Hindlimb muscle (tissue), 1 donor: ENCODE results near the gene MID1. TPM values are rescaled to one million over a fixed set of nuclear protein-coding genes. Genes with fewer than 3 reads are reported as not detected.

Source experiments
- DNase-seq: peaks from one replicate; pipeline ENCODE4 v3.0.0-alpha.2; 2013
- polyA plus RNA-seq: library from polyadenylated mRNA; unstranded; fragments of 120-200 nt; gene quantifications from one replicate; pipeline ENCODE4 v1.2.1, GENCODE V29; 2013; ENCODE audit not compliant: insufficient read length

The MID1 gene
- polyA plus RNA-seq, 1 donor, result 16.4 TPM

GRCh38 chrX:10576777-10577447 is 43.5 kb downstream of the MID1 start:
- no peak for DNase-seq

DNA sequence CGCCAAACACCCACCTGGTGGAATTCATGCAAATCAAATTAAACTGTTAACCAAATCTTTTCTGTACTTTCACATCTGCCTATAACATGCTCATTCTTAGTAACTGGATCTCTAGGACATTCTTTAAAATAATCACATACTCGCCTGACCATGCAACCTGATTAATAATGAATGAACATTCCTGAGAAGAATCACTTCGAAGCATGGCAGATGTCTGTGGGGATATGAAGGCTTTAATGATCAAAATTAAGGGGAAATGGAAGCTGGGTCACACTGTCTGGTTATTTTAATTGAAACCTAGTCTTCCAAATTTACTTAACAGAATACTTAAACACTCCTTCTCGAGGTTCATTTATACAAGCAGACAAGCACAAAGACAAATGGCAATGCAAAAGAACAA is 44.2 kb downstream of the MID1 start:
- DNase-seq, result no peak

GRCh38 chrX:10574663-10575062 is 45.7 kb downstream of the MID1 start:
- DNase-seq, result no peak

- no peak for DNase-seq
These were observed 49.1 kb downstream of the MID1 start for GRCh38 chrX:10571260-10571659.

DNA sequence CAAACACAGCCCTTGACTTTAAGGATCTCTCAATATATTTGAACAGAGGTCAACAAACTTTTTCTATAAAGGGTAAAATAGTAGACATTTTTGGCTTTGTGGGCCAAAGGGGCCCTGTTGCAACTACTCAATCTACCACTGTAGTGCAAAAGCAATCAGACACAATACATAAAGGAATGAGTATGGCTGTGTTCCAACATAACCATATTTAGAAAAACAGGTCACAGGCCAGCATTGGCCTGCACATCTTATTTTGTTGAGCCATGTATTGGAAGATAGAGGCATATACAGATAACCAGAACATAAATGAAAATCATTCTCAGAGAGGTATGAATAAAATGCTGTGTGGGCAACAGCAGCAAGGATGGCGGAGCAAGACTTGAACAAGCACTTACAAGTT is 49.8 kb downstream of the MID1 start:
- no peak for DNase-seq

DNA sequence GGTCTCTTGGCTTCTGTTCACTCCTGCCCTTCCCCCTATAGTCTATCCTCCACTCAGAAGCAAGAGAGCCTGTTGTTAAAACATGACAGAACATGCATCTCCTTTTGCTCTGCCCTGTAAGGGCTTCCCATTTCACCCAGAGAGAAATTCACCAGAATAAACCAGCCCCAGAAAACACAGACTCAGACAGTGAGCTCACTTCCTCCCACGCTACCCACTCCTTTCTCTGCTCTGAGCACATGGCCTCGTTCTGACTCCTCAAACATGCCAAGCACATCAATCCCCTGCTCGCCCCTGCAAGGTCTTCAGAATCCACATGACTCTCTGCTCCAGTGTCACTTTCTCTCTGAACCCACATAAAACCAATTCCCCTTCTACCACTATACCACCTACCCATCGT is 50.4 kb downstream of the MID1 start:
- DNase-seq, result no peak

- no peak for DNase-seq
These were observed 52.0 kb downstream of the MID1 start for GRCh38 chrX:10568428-10568827.

DNA sequence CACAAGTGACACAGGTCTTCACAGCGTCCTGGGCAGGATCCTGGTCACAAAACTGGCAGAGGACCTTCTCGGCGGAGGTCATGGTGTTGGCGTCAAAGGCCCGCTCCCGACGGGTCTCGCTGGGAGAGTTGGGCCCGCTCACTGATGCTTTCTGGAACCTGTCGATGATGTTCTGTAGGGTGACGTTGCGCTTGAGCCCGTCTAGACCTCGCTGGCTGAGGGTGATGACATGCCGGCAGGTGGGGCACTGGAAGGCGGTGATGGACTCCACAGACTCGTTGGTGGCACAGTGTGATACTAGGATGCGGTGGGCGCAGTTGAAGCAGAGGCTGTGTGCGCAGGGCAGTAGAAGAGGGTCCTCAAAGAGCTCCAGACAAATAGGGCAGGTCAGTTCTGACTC is 53.2 kb downstream of the MID1 start:
- no peak for DNase-seq

DNA sequence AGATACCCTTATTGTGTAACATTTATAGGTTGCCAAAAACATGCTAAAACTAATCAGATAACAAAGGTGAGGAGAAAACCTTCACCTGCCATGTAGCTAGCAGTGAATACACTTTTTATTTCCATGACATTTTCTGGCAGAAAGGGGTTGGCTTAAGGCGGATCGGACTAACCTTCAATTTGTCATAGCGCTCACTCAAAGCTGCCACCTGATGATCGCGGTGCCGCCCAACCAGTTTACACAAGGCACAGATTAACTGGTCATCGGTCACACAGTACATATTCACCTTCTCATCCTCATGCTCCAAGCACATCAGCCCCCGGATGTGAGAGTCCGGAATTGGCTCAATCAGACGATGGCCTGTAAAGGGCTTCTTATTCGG is 53.7 kb downstream of the MID1 start:
- no peak for DNase-seq

DNA sequence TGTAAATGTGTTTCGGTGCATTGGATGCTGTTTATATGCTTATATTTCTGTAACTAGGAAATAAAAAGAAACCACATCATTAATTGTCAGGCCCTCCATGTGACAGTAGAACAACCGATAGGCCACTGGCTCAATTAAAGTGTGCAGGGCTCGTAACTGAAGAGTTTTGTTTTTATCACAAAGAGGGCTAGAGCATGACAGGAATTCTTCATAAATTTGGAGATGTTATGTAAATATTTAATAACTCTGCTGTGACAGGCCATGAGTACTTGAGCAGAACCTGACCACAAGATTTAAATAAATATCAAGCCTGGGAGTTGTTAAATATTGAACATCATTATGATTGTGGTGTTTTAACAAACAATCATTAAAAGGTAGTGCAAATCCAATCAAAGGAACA is 55.9 kb downstream of the MID1 start:
- DNase-seq, result no peak

DNA sequence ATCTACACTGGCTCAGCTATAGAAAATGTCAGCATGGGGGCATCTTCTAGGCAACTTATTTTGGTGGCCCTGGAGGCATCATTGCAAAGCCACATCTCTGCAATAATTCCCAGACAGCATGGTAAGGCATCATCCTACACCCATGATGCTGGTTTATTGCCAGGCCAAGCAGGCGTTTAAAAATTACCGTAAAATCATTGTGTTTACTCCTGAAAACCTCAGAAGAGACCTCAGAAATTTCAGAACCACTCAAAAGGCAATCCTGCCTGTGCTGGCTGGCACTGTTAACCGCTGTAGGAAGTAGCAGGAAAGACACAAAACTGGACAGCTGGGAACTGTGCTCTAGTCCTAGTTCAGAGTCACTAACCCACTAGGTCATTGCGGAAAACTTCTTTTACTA is 63.2 kb downstream of the MID1 start:
- DNase-seq, result no peak

DNA sequence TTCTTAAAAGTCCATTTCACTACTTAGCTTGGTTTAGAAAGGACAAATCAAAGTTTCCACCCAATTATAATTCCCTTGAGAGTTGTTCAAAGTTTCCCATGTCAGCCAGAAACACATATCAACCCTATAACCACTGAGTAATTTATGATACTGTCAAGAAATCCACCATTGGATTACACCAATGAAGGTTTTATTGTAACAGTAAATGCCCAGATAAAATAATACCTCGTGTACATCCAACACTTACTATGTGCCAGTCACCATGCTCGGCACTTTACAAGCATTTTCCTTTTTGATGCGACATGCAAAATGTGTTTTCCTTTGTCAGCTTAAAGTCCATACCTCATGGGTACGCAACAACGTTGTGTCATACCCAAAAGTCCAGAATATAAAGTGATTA is 64.0 kb downstream of the MID1 start:
- DNase-seq, result no peak

DNA sequence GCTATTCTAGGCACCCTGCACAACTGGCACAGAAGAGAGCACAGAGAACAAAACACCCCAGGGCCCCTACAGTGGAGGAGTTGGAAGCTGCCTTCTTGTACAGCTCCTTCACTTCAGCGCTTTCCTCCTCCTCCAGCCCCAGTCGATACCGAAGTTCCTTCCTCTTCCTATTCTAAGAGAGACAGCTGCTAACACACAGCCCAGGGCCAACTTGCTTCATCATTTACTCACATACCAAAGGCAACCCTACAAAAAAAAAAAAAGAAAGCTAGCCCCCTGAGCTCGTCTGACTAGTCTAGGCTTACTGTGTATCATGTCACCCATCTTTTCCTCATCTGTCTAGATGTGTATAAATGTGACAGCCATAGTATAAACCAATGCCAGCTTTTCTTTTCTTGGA is 64.5 kb downstream of the MID1 start:
- no peak for DNase-seq

DNA sequence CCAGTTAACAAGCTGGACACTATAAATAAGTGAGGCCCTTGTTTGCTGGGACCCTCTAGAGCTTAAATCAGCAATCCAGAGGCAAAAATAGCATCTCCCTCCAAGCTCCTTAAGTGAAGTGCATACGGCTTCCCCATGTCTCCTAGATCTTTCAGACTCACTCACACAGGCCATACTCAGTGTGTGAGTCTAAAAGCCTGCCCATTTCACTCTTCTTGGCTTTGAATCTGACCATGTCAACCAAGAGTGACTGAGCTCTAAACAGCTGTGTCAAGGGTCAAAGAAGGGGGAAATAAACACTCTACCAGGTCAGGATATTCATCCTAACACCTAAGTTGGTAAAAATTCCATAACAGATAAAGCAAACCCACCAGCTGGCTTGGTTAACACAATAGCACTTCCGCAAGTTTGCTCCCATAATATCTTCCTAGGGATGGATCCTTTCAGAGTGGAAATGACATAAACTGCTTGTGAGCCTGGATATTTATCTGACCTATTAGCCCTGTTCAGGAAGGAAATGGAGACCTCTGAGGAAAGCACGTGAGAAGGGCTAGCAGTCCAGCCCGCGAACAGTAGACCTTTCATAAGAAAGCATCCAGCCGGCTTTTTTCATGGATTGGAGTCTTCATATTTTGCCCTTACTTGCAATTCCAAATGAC is 65.6 kb downstream of the MID1 start:
- DNase-seq, result no peak

GRCh38 chrX:10549280-10549679 is 71.1 kb downstream of the MID1 start:
- DNase-seq, result no peak

GRCh38 chrX:10548688-10549087 is 71.7 kb downstream of the MID1 start:
- no peak for DNase-seq

- no peak for DNase-seq
These were observed 74.5 kb downstream of the MID1 start for GRCh38 chrX:10545882-10546281.

GRCh38 chrX:10542586-10542985 is 77.8 kb downstream of the MID1 start:
- DNase-seq, result no peak

GRCh38 chrX:10538831-10539230 is 81.6 kb downstream of the MID1 start:
- no peak for DNase-seq

DNA sequence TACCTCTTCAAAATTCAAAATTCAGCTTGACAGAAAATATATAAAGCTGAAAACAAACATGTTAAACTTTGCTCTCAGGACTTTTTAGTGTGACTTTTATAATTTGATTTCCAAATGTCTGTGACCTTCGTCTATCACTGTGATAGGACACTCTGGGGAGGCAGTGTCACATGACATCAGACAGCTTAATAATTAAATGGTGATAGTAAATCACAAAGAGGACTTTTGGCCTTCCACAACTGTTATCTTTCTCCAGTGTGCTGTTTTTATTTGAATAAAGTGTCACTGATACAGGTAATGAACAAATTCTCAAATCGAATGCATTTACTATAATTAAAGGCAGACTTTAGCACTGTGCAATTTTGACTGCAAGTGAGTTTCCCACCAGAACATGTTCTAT is 83.1 kb downstream of the MID1 start:
- DNase-seq, result no peak

- no peak for DNase-seq
These were observed 83.6 kb downstream of the MID1 start for GRCh38 chrX:10536744-10537143.

- no peak for DNase-seq
These were observed 85.8 kb downstream of the MID1 start for GRCh38 chrX:10534611-10535010.

DNA sequence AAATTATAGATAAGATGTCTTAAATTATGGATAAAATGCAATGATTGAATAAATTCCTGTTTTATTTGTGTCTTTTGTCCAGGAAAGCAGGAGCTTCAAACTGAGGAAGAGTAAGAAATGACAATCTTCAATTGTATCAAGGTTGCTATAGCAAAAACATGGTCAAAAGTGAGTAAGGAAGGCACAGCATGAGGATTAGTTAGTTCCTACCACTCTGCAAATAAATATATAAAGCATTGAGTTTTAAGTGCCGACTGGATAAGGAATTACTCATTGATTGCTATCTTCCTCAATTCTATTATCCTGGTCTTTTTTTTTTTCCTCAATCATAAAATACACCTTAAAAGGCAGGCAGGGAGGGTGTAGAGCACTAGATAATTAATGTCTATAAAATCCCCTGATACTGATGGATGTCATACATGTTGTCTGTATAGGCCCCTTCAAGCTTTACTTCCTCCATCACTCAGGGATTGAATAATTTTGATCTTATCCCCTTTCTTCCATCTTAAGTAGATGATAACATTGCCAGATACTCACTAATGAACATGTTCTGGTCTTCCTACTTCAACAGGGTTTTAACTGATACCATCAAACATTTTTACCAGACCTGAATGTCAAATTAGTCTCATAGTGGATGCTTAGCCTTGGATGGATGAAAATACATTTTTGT is 86.6 kb downstream of the MID1 start:
- no peak for DNase-seq

GRCh38 chrX:10531927-10532326 is 88.5 kb downstream of the MID1 start:
- no peak for DNase-seq
